GM18526 (cell line): ENCODE data around the gene PDPN.

ENCODE experiments used
- POLR2A ChIP-seq: IDR thresholded peaks from 3 replicates; pipeline ENCODE4 v1.6.1; 2011; ENCODE audit not compliant: insufficient read length; ENCODE audit errors: extremely low read depth

PDPN gene, protein sequence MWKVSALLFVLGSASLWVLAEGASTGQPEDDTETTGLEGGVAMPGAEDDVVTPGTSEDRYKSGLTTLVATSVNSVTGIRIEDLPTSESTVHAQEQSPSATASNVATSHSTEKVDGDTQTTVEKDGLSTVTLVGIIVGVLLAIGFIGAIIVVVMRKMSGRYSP

DNA sequence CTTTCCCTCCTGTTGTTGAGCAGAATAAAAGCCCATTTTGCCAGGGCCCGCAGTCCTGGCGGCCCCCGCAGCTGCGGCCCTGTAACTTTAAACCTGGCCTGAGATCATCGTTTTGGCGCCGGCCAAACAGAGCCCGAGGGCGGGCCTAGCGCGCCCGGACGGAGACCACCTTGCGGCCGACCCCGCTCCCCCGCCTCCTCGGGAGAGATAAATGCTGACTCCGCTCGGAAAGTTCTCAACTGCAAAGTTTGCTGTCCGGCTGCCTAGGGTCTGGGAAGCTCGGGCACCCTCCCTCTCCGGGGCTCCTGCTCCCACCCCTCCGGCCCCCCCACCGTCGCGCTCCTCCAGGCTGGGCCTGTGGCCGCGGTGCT is at the start of gene PDPN:
Gene PDPN, plus strand, starts transcription at position 238 of the 371 bp plus-strand sequence. CDS start 202 bp downstream, outside the sequence.
- no peak for TF ChIP-seq POLR2A

DNA sequence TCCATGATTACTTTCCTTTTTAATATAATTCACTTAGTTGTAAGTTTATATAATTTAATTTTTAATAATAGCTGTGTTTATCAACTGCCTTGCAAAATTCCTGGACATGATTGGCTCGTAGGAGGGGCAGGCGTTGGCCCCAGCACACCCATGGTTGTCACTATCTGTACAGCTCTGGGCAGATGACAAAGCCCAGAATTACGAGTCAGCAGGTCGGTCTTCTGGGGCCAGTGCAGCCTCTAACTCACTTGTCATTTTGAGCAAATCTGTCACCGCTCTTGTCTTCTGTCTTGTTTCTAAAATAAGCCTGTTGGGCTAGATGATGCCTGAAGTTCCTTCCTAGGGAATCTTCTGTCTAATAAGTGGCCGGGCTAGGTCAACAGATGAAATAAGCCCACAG is 48.4 kb upstream of the PDPN start:
- no peak for TF ChIP-seq POLR2A

DNA sequence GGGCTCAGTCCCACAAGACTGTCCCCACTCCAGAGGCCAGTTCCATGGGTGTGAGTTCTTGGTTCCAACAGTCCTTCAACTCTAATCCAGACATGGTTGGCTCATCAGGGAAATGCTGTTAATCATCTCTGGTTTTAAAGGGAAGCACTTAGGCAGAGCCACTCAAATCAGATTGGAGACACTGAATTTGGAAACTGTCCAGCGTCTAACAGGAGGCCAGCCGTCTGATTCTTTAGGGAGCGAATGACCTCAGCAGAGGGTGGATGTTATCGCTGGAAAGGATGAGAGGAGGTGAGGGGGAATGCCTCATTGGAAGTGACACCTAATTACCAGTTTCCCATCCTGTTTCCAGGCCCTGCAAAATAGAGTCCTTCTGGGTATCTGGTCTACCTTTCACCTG is 47.1 kb upstream of the PDPN start:
- TF ChIP-seq POLR2A = no peak

DNA sequence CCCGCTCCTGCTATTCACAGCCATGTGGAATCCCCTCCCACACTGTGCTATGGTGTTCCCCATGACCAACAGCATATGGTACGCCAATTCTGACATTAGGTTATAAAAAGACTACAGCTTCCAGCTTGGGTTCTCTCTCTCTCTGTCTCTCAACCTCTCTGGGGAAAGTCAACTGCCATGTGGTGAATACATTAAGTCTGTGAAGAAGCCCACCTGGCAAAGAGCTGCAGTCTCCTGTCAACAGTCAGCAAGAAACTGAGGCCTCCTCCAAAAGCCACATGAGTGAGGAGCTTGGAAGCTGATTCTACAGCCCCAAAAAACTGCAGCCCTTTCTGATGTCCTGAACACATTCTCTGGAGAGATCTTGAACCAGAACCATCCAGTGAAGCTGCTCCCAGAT is 44.8 kb upstream of the PDPN start:
- no peak for TF ChIP-seq POLR2A

DNA sequence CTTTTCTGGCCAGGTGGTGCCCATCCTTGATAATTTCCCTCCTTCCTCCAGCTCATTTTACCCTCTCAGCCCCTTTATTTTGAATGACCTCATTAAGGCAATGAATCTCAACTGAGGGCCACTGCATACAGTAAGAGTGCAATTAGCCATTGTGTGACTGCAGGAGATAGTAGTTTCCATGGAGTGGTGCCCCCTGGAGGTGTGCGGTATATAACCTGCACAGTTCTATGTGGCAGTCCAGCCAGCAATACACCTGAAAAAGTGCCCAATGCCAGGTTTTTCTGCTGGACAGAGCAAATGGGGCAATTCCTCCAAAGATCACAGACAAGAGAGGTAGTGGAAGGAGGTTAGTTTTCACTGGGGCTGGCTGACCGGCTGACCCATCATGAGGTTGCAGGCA is 43.9 kb upstream of the PDPN start:
- no peak for TF ChIP-seq POLR2A

DNA sequence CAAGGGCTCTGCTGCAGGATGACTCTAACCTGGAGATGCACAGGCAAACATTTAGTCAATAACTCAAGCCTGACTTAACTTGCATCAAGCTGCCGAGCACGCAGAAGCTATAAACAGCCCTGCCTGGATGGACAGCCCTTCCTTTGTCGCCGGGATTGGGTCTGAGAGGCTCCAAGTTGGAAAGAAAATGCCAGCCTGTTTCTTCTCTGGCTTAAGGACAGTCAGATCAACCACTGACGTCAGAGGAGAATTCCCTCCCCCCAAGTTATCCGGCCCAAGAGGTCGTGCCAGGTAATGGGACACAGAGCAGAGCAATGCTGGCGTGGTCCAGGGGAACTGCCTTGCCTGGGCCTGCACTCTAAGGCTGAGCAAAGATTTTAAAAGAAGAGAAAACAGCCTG is 42.8 kb upstream of the PDPN start:
- TF ChIP-seq POLR2A = no peak

DNA sequence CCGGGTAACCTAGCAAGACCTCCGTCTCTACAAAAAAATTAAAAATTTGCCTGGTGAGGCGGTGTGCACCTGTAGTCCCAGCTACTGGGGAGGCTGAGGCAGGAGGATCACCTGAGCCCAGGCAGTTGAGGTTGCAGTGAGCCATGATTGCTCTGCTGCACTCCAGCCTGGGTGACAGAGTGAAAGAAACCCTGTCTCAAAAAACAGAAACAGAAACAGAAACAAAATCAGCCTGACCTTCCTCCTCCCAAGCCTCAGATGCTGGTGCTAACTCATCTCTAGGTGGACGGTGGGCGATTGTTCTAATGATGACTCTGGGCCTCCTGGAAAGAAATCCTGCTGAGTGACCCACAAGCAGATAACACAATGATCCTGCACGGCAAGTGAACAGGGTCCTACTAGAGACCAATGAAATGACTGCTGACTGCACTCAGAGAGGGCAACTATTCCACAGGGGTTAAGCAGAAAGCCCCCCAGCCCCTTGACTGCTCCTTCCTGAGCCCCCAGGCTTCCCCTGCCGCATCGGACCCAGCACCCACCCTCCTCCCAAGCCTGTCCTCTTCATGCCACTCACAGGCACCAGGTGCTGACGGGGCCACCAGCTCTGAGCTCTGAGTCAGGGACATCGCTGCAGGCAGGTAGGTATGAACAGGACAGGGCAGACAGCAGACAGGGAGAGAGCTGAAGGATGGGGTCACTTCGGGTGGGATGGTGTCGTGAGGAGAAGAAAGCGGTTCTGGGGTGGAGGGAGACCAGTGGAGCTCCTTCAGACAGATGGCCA is 42.0 kb upstream of the PDPN start:
- TF ChIP-seq POLR2A = no peak

DNA sequence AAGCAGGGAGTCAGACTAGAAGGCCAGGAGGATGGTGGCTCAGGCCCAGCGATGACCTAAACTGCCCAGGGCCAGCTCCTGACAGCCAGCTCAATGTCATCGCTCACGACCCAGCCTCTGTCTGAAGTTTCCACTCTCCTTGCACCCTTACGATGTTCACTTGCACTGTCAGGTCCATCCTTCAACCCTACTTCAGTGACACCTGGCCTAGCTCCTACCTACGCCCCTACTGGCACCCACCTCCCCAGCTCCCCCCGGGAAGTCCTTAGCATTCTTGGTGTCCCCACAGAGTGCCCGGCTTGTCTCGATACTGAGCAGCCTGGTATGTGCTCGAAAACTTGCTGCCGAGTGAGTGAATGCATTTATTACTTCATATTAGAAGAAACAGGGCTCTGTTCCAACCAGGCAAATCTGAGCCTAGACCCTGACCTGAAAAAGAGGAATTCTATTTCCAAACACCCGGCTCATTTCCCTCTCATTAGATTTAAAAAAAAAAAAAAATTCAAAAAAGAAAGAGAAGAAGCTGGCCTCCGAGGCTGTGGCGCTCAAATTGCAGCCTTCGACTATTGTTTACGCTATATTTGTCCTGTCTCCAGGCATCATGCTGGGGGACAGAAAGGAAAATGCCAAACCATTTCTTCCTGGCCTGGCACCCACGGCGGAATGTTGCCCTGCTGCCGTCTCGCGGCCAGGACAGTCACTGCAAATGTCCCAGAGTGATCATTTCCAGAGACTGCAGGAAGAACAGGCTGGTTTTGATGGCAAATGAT is 40.0 kb upstream of the PDPN start:
- no peak for TF ChIP-seq POLR2A

- TF ChIP-seq POLR2A = no peak
Observed at GRCh38 chr1:13544221-13544556, 39.4 kb upstream of the PDPN start.

DNA sequence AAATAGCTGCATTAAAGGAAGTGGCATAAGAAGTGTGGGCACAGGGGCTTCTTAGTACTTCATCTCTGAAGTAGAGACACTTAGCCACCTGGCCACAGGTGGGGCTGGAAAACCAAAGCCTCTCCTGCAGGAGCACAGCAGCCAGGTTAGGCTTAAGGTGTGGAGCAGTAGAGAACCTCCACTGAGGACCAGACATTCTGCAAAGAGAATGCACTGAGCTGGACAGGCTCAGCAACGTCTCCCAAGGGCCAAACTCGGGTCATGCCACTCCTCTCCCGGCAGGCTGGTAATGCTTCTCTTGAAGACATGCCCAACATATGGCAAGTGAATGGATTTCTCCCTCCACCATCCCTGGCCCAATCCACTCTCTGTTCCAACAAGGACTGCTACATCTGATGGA is 36.8 kb upstream of the PDPN start:
- no peak for TF ChIP-seq POLR2A

GRCh38 chr1:13548281-13548680 is 35.4 kb upstream of the PDPN start:
- no peak for TF ChIP-seq POLR2A

- TF ChIP-seq POLR2A = no peak
Observed at GRCh38 chr1:13549021-13549420, 34.6 kb upstream of the PDPN start.

DNA sequence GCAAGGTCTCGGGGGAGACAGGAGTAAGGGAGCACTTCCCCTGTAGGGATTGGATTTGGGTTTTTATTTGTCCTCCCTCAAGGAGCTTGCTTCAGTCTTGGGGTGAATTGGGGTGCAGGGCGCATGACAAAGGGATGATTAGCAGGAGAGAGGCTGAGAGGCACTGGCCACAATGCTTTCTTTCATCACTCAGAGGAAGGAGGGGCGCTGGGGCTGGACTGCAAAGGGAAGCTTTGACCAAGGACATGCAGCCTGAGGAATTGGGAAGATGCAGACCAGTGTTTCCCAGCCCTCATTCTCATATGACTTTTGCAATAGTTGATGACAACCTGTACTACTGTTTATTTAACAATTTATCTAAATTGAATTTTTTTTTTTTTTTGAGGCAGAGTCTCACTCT is 34.1 kb upstream of the PDPN start:
- TF ChIP-seq POLR2A = no peak

- TF ChIP-seq POLR2A = no peak
Observed at GRCh38 chr1:13550663-13551062, 33.0 kb upstream of the PDPN start.

- TF ChIP-seq POLR2A = no peak
Observed at GRCh38 chr1:13554798-13555197, 28.8 kb upstream of the PDPN start.

DNA sequence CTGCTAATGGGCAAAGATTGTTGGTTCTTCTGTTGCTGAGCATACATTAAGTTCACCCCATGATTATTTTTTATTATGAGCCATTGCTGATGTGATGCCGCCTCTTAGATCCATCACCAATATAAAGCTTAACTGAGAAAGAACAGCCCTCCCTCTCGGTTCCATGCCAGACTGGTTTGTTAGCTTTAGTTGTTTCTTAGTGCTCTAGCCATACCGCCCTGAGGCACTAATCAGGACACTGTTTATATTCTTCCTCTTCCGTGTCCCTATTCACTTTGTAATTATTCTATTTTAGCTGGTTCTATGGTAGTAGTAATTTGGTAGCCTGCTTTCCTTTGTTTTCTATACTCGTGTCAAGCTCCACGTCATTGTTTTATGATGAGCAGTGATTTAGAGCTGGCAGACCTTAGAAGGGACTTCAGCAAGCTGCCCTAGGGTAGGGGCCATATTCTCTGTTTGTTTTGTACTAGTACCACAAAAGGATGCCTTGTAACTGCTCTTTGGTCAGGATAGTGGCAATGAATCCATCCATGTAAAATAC is 27.3 kb upstream of the PDPN start:
- TF ChIP-seq POLR2A = no peak
